GM18517 (cell line): Measurements from ENCODE around the gene ZSWIM8.
A peak's percentile ranks its signal among the peaks of the same experiment; 100 is the strongest.
"Not testable (repeated sequence)": the region's sequence is repeated elsewhere in the genome, so short reads cannot be mapped to it uniquely, and the experiment has no call there.

Experiments used
- ATAC-seq: cut with Tn5 transposase; IDR thresholded peaks from one replicate; pipeline ENCODE4 v1.9.1; 2021; ENCODE audit warnings: mild to moderate bottlenecking, moderate library complexity; ENCODE audit not compliant: unreplicated experiment

The ZSWIM8 gene

DNA sequence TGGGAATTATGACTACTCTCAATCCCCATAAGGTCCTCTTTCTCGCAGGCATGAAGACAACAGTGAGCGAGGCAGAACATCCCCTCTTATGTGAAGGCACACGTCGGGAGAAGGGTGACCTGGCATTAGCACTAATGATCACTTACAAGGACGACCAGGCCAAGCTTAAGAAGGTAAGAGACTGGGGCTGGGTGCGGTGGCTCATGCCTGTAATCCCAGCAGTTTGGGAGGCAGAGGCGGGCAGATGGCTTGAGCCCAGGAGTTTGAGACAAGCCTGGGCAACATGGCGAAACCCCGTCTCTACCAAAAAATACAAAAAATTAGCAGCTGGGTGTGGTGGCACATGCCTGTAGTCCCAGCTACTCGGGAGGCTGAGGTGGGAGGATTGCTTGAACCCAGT lies 10.1 kb downstream of the ZSWIM8 start:
- not testable (repeated sequence) for ATAC-seq

DNA sequence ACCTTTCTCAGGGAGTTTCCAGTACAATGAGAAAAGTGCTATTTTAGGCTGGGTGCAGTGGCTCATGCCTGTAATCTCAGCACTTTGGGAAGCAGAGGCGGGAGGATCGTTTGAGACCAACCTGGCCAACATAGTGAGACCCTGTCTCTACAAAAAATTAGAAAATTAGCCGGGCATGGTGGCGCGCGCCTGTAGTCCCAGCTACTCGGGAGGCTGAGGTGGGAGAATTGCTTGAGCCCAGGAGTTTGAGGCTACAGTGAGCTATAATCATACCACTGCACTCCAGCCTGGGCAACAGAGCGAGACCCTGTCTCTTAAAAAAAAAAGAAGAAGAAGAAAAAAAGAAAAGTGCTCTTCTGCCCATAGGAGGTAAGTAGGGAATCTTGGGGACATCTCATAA lies 10.6 kb downstream of the ZSWIM8 start:
- ATAC-seq: not testable (repeated sequence)

DNA sequence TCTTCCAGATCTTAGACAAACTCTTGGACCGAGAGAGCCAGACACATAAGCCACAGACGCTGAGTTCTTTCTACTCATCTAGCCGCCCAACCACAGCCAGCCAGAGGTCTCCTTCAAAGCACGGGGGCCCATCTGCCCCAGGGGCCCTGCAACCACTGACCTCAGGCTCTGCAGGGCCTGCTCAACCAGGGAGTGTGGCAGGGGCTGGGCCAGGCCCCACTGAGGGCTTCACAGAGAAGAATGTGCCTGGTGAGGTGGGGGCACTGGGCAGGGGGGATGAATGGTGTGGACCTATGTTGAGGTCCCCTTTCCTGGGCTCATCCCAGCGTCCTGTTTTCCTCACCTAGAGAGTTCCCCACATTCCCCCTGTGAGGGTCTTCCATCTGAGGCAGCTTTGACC lies 11.4 kb downstream of the ZSWIM8 start:
- no peak for ATAC-seq

DNA sequence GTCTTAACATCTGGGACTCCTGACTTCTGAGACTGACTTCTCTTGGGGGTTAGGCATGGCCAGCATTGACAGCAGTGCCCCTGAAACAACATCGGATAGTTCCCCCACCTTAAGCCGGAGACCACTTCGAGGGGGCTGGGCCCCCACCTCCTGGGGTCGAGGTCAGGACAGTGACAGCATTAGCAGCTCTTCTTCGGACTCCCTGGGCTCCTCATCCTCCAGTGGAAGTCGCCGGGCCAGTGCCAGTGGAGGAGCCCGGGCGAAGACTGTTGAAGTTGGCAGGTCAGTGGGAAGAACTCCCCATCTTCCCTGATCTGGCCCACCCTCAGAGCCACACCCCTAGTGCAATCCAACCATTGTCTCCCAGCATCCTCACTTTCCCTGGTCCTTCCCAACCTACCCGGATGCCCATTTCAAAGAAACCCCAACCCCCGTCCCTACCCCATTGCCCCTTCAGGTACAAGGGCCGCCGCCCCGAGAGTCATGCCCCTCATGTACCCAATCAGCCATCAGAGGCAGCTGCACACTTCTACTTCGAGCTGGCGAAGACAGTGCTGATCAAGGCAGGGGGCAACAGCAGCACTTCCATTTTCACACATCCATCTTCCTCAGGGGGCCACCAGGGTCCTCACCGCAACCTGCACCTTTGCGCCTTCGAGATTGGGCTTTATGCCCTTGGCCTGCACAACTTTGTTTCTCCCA lies 12.1 kb downstream of the ZSWIM8 start:
- no peak for ATAC-seq

DNA sequence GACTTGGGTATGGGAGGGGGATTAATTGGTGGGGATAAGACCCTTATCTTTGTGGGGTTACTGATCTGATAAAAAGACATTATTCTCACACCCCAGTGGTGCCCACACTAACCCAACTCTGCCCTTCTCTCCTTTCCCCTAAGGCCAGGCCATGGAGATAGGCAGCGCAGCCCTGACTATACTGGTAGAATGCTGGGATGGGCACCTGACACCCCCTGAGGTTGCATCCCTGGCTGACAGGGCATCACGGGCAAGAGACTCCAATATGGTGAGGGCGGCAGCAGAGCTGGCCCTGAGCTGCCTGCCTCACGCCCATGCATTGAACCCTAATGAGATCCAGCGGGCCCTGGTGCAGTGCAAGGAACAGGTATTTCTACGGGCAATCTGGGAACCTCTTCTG lies 12.7 kb downstream of the ZSWIM8 start:
- no peak for ATAC-seq

DNA sequence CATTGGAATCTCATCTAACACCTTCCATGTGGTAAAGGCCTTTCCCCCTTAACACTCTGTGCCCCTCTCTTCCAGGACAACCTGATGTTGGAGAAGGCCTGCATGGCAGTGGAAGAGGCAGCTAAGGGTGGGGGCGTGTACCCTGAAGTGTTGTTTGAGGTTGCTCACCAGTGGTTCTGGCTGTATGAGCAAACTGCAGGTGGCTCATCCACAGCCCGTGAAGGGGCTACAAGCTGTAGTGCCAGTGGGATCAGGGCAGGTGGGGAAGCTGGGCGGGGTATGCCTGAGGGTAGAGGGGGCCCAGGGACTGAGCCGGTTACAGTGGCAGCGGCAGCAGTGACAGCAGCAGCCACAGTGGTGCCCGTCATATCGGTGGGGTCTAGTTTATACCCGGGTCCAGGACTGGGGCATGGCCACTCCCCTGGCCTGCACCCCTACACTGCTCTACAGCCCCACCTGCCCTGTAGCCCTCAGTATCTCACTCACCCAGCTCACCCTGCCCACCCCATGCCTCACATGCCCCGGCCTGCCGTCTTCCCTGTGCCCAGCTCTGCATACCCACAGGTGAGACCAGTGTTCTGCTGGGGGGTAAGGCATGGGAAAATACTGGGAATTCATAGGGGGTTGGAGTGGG lies 13.6 kb downstream of the ZSWIM8 start:
- no peak for ATAC-seq

DNA sequence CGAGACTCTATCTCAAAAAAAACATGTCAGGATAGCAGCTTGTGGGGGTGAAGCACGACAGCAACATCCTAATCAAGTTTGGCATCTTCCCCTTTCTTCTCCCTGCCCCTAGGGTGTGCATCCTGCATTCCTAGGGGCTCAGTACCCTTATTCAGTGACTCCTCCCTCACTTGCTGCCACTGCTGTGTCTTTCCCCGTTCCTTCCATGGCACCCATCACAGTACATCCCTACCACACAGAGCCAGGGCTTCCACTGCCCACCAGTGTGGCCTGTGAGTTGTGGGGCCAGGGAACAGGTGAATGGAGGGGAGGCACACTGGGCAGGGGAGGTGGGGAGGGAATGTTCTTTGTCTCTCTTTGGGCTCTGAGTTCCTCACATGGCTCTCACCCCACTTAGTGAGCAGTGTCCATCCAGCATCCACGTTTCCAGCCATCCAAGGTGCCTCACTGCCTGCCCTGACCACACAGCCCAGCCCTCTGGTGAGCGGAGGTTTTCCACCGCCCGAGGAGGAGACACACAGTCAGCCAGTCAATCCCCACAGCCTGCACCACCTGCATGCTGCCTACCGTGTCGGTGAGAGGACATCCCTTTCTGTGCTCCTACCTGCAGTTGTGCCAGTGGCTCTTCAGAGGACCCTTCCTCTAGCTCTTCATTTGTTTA lies 14.6 kb downstream of the ZSWIM8 start:
- ATAC-seq: no peak

DNA sequence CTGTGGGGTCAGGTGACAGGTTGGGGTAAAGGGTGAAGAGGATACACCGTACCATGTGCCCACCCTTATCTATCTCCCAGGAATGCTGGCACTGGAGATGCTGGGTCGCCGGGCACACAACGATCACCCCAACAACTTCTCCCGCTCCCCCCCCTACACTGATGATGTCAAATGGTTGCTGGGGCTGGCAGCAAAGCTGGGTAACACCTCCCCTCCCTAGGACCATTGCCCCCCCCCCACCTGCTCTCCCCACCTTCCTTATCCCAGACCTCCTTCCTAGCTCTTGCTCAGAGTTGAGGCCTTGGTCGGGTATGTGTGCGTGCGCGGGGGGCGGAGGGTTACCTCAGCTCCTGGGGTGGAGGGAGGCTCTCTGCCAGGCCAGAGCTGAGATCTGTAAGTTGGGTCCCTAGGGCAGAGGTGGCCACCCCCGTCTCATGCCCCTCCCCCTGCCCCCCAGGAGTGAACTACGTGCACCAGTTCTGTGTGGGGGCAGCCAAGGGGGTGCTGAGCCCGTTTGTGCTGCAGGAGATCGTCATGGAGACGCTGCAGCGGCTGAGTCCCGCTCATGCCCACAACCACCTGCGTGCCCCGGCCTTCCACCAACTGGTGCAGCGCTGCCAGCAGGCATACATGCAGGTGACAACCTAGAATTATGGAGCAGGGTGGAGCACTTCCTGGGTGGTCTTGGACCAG lies 15.3 kb downstream of the ZSWIM8 start:
- ATAC-seq: no peak

DNA sequence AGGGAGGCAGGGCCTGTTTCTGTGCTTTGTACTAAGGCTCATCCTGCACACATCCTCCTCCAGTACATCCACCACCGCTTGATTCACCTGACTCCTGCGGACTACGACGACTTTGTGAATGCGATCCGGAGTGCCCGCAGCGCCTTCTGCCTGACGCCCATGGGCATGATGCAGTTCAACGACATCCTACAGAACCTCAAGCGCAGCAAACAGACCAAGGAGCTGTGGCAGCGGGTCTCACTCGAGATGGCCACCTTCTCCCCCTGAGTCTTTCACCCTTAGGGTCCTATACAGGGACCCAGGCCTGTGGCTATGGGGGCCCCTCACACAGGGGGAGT lies 15.8 kb downstream of the ZSWIM8 start:
- no peak for ATAC-seq

DNA sequence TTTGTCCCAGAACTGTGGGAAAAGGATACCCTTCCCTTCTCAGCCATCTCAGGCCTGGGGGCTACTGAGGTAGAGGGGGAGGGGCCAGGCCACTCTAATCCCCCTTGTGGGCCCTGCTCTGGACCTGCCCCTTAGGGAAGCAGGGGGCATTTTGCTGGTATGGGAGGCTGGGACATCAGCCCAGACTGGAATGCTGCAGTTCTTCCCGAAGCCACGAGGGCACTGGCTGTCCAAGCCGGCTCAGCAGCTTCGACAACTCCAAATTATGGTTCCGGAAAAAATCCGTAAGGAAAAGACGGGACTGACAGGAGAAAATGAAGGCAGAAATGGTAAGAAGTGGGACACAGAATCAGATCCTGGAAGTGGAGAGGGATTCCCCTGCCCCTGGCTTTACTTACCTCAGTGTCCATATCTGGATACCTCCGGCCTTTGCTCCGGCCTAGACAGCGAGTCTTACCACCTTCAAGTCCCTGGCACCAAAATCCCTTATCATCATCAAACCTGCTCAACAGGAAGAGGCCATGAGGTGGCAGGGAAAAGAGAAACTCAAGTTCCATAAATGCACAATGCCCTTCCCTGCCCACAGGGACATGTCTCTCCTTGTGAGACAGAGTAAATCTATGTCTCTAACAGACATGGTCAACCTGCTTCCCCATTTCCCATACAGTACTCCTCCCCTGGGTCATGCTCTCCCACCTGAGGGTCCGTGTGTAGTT lies 17.0 kb downstream of the ZSWIM8 start:
- ATAC-seq: no peak

DNA sequence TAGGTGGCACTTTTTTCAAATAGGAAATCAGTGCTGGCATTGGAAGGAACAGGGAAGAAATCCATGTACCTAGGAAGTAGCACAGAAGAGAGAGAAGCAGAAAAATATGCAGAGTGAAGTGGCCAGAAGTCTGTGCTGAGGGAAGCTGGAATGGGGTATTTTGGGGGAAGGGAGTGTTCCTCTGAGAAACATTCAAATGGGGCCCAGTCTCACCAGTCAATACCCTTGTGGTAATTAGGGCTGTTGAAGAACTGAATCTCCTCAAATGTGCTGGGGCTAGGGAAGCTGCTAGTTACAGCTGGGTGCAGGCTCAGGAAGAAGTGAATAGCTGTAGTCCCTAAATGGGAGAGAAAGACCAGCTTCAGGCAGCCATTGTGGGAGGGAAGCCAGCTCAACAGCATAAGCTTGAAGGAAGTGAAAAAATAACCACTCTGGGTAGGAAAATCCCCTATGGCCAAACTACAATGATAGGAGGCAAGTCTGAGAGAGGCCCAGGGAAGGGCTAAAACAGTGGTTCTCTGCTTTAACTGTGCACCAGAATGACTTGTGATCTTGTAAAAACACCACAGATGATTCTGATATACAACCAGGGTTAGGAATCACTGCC lies 18.4 kb downstream of the ZSWIM8 start:
- peak; percentile 46 for ATAC-seq

DNA sequence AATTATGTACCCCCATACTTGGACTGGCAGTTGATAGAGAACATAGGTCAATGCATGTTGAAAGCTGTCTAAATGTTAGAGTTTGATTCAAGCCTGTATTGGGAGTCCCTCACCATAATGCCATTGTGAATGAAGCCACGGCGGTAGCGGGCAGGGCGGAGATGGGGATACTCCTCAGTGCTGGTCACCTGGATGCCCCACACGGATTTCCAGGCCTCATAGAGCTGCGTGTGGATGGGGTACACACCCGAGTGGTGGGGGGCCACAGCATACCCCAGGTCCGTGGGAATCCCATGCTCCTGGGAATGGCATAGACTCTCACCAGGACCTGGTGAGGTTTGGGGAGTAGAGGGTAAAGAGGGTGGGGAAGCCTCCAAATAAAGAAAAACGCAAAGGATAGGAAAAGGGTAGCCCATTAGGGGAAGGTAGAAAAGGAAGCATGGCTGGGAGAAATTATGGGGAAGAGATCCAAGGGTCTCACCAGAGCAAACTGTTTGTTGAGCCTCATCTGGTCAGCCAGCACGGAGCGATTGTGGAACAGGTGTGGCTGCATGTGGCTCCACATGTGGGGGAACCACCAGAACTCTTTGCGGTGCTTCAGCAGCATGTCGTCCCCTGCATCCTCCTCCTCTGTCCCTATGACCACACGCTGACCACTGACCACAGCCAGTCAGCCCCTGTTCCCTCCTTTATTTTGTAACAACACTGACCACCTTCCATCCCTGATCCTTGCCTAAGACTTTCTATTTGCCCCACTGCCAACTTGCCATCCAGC lies 21.0 kb downstream of the ZSWIM8 start:
- no peak for ATAC-seq

DNA sequence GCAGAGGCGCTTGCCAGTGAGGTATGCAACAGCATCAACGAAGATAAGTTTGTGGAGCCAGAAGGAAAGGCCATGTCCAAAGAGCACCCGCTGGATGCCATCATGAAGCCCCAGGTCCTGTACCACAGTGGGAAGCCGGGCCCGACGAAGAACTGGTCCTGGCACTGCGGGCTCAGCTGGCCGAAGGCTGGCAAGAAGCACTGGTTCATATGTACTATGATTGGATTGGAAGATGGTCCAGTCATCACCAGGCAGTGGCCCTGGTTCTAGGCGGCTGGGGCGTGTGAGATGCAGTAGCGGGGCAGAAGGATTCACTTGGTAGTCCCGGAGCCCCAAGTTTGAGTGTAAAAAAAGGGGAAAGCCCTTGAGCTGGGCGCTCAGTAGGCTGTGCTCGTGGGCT lies 22.1 kb downstream of the ZSWIM8 start:
- ATAC-seq: no peak

DNA sequence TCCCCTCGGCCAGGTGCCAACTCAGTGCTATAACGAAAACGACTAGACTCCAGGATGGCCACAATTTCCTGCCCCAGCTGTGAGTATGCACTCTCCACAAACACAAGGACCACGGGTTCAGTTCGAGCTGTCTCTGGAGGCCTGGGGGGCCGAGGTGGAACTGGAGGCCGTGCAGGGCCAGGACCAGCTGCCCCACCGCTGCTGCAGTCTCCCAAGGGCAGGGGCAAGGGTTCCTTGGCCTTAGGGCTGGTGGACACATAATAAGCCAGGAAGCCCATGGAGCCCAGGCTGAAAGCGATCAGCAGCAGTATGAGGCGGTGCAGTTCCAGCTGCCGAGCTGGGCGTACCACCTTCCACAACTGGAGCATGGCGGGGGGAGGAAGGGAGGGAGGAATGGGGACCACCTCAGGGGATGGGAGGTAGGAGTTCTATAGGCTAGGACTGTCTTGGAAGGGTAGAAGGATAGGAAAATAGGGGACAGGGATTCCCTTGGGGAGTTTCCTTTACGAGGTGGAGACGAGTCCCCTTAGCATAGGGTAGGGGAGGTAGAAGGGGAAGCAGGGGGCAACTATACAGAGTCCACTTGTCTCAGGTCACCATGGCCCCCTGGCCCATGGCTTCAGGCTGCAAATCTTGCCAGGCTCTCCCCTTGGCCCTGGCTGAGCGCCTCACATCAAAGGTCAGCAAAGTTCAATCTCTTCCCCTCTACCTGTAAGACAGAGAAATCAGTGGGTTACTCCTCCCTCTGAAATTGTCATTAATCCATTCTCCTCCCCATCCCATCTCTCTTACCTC lies 22.8 kb downstream of the ZSWIM8 start:
- ATAC-seq: no peak

DNA sequence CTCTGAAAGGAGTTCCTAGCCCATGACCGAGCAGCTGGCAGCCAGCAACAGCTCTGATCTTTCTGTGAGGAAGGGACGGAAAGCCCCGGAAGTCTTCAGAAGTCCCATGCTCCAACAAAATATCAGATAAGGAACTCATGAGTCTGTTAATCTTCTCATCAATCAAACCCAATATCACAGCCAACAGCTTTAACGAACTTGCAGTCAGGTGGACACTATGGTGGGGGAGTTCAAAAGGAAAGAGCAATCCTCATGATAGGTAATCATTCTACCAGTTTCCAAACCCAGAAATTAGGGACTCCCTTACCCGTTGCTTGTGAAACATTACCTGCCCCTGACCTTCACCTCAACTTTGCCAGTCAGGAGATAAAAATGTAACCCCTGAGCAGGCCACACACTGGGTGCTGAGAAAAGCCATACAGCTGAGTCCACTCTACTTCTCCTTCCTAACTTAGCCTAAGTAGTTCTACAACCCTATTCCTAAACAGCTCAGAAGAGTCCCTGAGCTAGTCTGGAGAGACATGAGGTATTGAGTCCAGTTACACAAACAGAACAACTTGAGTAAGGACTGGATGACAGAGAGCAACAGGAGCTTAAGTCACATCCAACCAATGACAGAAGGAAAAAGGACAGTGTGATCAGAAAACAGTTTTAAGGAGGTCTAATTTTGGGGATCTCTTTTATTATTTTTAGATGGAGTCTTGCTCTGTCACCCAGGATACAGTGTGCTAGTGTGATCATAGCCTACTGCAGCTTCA lies 23.8 kb downstream of the ZSWIM8 start:
- no peak for ATAC-seq

DNA sequence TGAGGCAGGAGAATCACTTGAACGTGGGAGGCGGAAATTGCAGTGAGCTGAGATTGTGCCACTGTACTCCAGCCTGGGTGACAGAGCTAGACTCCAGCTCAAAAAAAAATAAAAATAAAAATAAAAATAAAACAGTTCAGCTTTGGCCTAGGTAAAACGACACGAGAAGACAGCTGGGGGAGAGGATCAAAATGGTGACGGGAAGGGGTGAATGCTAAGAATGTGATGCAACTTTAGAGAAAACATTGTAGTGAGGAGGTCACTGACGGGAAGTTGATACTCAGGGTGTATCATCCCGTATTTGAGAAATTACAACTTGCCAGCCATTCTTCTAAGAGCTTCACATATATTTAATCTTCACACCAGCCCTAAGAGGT lies 24.9 kb downstream of the ZSWIM8 start:
- ATAC-seq: no peak

DNA sequence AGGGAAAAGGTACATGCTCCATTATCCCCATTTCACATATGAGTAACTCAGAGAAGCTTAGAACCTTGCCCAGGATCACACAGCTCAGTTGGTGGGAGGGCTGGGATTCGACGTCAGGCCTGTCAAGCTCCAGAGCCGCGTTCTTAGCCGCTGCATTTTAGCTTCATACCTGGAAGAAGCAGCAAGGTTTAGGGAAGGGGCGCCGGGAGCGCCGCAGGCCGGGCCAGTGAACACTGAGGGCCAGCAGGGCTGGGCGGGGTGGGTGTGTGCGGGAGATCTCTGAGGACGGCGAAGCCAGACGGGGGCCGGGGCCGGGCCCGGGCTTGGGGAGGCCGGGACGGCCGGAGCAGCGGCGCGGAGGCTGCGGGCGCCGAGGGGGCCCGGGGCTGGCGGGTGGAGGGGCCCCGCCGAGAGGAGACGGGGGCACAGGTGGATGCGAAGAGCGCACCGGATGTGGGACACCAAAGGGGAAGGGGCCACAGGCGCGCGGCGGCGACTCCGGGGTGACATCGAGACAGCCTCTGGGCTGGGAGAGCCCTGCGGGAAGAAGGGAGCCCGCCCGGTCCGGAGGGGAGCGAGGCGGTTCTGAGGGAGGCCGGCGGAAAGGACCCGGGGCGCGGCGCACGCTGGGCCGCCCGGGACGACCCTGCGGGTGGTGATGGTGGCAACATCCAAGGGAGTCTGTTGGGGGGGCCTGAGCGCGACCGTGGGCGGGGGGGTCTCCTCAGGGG lies 25.5 kb downstream of the ZSWIM8 start:
- peak; percentile 28 for ATAC-seq

DNA sequence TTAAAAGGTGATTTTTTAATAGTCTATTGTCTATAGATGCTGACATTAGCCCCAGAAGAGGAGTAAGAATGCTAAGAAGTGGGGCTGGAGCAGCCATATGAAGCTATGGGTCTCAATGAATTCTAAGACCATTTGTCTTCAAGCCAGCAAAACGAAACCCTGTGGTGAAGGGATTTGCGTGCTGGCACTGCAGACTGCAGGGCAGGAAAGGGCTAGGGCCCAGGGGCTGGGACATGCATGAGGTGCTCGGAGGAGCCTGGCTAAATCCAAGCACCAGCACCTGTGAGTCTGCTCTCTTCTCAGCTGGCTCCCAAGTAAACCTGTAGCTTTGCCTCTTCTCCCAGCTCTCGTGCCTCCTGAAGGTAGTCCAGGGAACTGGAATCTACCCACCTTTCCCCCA lies 27.3 kb downstream of the ZSWIM8 start:
- ATAC-seq: no peak
